ENCODE results near the gene PHACTR1.
A peak's percentile ranks its signal among the peaks of the same experiment; 100 is the strongest.

The PHACTR1 gene

GRCh38 chr6:13280254-13280653 lies 563.7 kb downstream of the PHACTR1 start:
- TF ChIP-seq POLR2A (IDR thresholded peaks at IDR 0.05; ENCODE audit: low read depth, low read length) (no peak), POLR2AphosphoS5 (IDR thresholded peaks at IDR 0.05; ENCODE audit: low read depth, low read length) (no peak), SPI1 (IDR thresholded peaks at IDR 0.05; ENCODE audit: low read depth, low read length) (no peak)
- DNase-seq (ENCODE audit: insufficient read length, low spot score), result no peak
- no peak for FAIRE-seq

- DNase-seq (ENCODE audit: insufficient read length, low spot score) (no peak), FAIRE-seq (no peak)
- no peak for TF ChIP-seq POLR2A (IDR thresholded peaks at IDR 0.05; ENCODE audit: low read depth, low read length)
- TF ChIP-seq POU2F2 (IDR thresholded peaks at IDR 0.05; ENCODE audit: low read depth, low read length), result no peak
- TF ChIP-seq PAX5 (IDR thresholded peaks at IDR 0.05; ENCODE audit: insufficient read depth, low read length, severe bottlenecking), result no peak
- TF ChIP-seq POLR2AphosphoS5 (IDR thresholded peaks at IDR 0.05; ENCODE audit: low read depth, low read length), result no peak
- no peak for TF ChIP-seq TAF1 (IDR thresholded peaks at IDR 0.05; ENCODE audit: low read depth, low read length)
- TF ChIP-seq SPI1 (IDR thresholded peaks at IDR 0.05; ENCODE audit: low read depth, low read length), result no peak
Measured at GRCh38 chr6:13281686-13282085, 565.1 kb downstream of the PHACTR1 start.

GRCh38 chr6:13282393-13283069 lies 566.0 kb downstream of the PHACTR1 start:
- no peak for FAIRE-seq
- TF ChIP-seq POLR2AphosphoS5 (IDR thresholded peaks at IDR 0.05; ENCODE audit: low read depth, low read length) (no peak), POU2F2 (IDR thresholded peaks at IDR 0.05; ENCODE audit: low read depth, low read length) (peak; percentile 75; the same call in 1 of the 2 replicates)
- DNase-seq (ENCODE audit: insufficient read length, low spot score), result no peak

GRCh38 chr6:13283331-13283730 lies 566.8 kb downstream of the PHACTR1 start:
- TF ChIP-seq POU2F2 (IDR thresholded peaks at IDR 0.05; ENCODE audit: low read depth, low read length) (no peak), PAX5 (IDR thresholded peaks at IDR 0.05; ENCODE audit: insufficient read depth, low read length, severe bottlenecking) (no peak), TAF1 (IDR thresholded peaks at IDR 0.05; ENCODE audit: low read depth, low read length) (no peak), POLR2A (IDR thresholded peaks at IDR 0.05; ENCODE audit: low read depth, low read length) (no peak), POLR2AphosphoS5 (IDR thresholded peaks at IDR 0.05; ENCODE audit: low read depth, low read length) (no peak), SPI1 (IDR thresholded peaks at IDR 0.05; ENCODE audit: low read depth, low read length) (no peak)
- FAIRE-seq (no peak), DNase-seq (ENCODE audit: insufficient read length, low spot score) (no peak)

- DNase-seq (ENCODE audit: insufficient read length, low spot score), result no peak
- FAIRE-seq, result peak; percentile 52
- TF ChIP-seq POU2F2 (IDR thresholded peaks at IDR 0.05; ENCODE audit: low read depth, low read length) (no peak), POLR2A (IDR thresholded peaks at IDR 0.05; ENCODE audit: low read depth, low read length) (no peak), PAX5 (IDR thresholded peaks at IDR 0.05; ENCODE audit: insufficient read depth, low read length, severe bottlenecking) (no peak), SPI1 (IDR thresholded peaks at IDR 0.05; ENCODE audit: low read depth, low read length) (no peak), TAF1 (IDR thresholded peaks at IDR 0.05; ENCODE audit: low read depth, low read length) (no peak), POLR2AphosphoS5 (IDR thresholded peaks at IDR 0.05; ENCODE audit: low read depth, low read length) (no peak)
Measured at GRCh38 chr6:13284646-13285045, 568.1 kb downstream of the PHACTR1 start.

- FAIRE-seq, result peak; percentile 33
- TF ChIP-seq TAF1 (IDR thresholded peaks at IDR 0.05; ENCODE audit: low read depth, low read length), result no peak
- no peak for DNase-seq (ENCODE audit: insufficient read length, low spot score)
Measured at GRCh38 chr6:13285705-13286104, 569.1 kb downstream of the PHACTR1 start.

- DNase-seq (ENCODE audit: insufficient read length, low spot score) (no peak), FAIRE-seq (peak; percentile 40)
- TF ChIP-seq PAX5 (IDR thresholded peaks at IDR 0.05; ENCODE audit: insufficient read depth, low read length, severe bottlenecking), result no peak
- TF ChIP-seq POU2F2 (IDR thresholded peaks at IDR 0.05; ENCODE audit: low read depth, low read length), result no peak
- no peak for TF ChIP-seq POLR2A (IDR thresholded peaks at IDR 0.05; ENCODE audit: low read depth, low read length)
- no peak for TF ChIP-seq POLR2AphosphoS5 (IDR thresholded peaks at IDR 0.05; ENCODE audit: low read depth, low read length)
- TF ChIP-seq SPI1 (IDR thresholded peaks at IDR 0.05; ENCODE audit: low read depth, low read length), result peak; percentile 96
Measured at GRCh38 chr6:13286181-13286580, 569.6 kb downstream of the PHACTR1 start.

GRCh38 chr6:13287104-13287503 lies 570.5 kb downstream of the PHACTR1 start:
- no peak for TF ChIP-seq PAX5 (IDR thresholded peaks at IDR 0.05; ENCODE audit: insufficient read depth, low read length, severe bottlenecking)
- FAIRE-seq (no peak), DNase-seq (ENCODE audit: insufficient read length, low spot score) (no peak)

- FAIRE-seq (no peak), DNase-seq (ENCODE audit: insufficient read length, low spot score) (no peak)
- TF ChIP-seq PAX5 (IDR thresholded peaks at IDR 0.05; ENCODE audit: insufficient read depth, low read length, severe bottlenecking), result no peak
- no peak for TF ChIP-seq POU2F2 (IDR thresholded peaks at IDR 0.05; ENCODE audit: low read depth, low read length)
- TF ChIP-seq POLR2A (IDR thresholded peaks at IDR 0.05; ENCODE audit: low read depth, low read length), result no peak
- TF ChIP-seq POLR2AphosphoS5 (IDR thresholded peaks at IDR 0.05; ENCODE audit: low read depth, low read length), result no peak
- no peak for TF ChIP-seq SPI1 (IDR thresholded peaks at IDR 0.05; ENCODE audit: low read depth, low read length)
- no peak for TF ChIP-seq TAF1 (IDR thresholded peaks at IDR 0.05; ENCODE audit: low read depth, low read length)
Measured at GRCh38 chr6:13288481-13288880, 571.9 kb downstream of the PHACTR1 start.

GRCh38 chr6:13288969-13289391 lies 572.4 kb downstream of the PHACTR1 start:
- DNase-seq (ENCODE audit: insufficient read length, low spot score), result no peak
- TF ChIP-seq SPI1 (IDR thresholded peaks at IDR 0.05; ENCODE audit: low read depth, low read length) (no peak), POLR2A (IDR thresholded peaks at IDR 0.05; ENCODE audit: low read depth, low read length) (0 out of 2 replicates have a peak, but pooled peaks have one; percentile 7), POU2F2 (IDR thresholded peaks at IDR 0.05; ENCODE audit: low read depth, low read length) (no peak), PAX5 (IDR thresholded peaks at IDR 0.05; ENCODE audit: insufficient read depth, low read length, severe bottlenecking) (no peak), TAF1 (IDR thresholded peaks at IDR 0.05; ENCODE audit: low read depth, low read length) (no peak), POLR2AphosphoS5 (IDR thresholded peaks at IDR 0.05; ENCODE audit: low read depth, low read length) (no peak)
- no peak for FAIRE-seq

All from GM12891 (cell line).